Measurements from ENCODE around the gene VWA5B2.

Gene VWA5B2

DNA sequence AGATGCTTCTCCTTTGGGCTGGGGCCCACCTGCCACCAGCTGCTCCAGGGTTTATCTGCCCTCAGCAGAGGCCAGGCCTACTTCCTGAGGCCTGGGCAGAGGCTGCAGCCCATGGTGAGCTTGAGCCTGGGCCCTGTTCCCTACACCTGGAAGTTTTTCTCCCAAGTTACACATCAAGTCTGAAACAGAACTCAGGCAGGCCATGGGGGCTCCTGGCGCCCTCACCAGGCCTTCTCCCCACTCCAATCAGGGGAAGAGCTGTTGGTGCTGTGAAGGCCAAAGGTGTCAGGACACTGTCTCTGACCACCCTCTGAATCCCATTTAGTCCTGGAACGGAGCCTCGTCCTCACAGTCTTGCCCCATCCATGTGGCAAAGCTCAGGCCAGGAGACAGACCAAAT lies 7.3 kb downstream of the VWA5B2 start:
- no peak for DNase-seq (ENCODE audit: low read depth)
- TF ChIP-seq, protein P1, sequence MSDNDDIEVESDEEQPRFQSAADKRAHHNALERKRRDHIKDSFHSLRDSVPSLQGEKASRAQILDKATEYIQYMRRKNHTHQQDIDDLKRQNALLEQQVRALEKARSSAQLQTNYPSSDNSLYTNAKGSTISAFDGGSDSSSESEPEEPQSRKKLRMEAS (IDR thresholded peaks at IDR 0.05; ENCODE audit: low read depth, low read length): no peak
- TF ChIP-seq, protein P2, sequence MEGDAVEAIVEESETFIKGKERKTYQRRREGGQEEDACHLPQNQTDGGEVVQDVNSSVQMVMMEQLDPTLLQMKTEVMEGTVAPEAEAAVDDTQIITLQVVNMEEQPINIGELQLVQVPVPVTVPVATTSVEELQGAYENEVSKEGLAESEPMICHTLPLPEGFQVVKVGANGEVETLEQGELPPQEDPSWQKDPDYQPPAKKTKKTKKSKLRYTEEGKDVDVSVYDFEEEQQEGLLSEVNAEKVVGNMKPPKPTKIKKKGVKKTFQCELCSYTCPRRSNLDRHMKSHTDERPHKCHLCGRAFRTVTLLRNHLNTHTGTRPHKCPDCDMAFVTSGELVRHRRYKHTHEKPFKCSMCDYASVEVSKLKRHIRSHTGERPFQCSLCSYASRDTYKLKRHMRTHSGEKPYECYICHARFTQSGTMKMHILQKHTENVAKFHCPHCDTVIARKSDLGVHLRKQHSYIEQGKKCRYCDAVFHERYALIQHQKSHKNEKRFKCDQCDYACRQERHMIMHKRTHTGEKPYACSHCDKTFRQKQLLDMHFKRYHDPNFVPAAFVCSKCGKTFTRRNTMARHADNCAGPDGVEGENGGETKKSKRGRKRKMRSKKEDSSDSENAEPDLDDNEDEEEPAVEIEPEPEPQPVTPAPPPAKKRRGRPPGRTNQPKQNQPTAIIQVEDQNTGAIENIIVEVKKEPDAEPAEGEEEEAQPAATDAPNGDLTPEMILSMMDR (IDR thresholded peaks at IDR 0.05; ENCODE audit: low read depth, low read length): no peak
- no peak for TF ChIP-seq MYC (IDR thresholded peaks at IDR 0.05; ENCODE audit: low read depth, low read length)
- TF ChIP-seq POLR2A (IDR thresholded peaks at IDR 0.05; ENCODE audit: extremely low read depth, insufficient read length): no peak

DNA sequence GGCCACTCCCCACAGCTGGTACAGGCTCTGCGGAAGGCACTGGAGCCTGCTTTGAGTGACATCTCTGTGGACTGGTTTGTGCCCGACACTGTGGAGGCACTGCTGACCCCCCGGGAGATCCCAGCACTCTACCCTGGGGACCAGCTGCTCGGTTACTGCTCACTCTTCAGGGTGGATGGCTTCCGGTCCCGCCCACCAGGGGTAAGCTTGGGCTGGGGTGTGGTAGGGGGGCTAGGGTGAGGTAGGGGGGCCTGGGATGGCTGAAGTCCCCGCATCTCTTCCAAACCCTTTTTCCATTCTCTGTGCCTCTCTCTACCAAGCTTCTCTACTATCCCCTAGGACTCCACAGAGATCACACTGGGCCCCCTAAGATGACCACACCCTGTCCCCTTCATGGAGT lies 7.8 kb downstream of the VWA5B2 start:
- H3K4me3 ChIP-seq (ENCODE audit: low read depth, low read length): no peak overlapping the region
- TF ChIP-seq, protein P1 (IDR thresholded peaks at IDR 0.05; ENCODE audit: low read depth, low read length): no peak
- TF ChIP-seq MYC (IDR thresholded peaks at IDR 0.05; ENCODE audit: low read depth, low read length) (no peak), POLR2A (IDR thresholded peaks at IDR 0.05; ENCODE audit: extremely low read depth, insufficient read length) (no peak)
- TF ChIP-seq, protein P2 (IDR thresholded peaks at IDR 0.05; ENCODE audit: low read depth, low read length): no peak
- DNase-seq (ENCODE audit: low read depth): no peak

More for the DNA sequence above, 7.3 kb downstream of the VWA5B2 start:
- no peak overlapping the region for H3K4me3 ChIP-seq (ENCODE audit: low read depth, low read length)

DNA sequence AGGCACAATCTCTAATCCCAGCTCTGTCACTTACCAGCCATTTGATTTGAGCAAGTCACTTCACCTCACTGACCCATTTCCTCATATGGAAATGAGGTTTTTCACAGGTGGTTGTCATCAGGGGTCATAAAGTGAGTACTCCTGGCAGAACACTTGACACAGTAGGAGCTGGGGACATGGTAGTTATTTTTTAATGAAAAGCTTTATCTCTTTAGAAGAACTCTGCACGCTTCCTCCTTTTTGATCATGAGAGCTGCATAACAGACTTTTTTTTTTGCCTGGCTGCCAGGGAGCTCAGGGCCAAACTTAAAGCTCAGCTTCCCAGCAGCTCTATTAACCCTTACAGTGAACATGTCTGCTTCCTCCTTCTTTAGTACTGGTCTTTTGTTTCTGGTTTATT lies 8.4 kb downstream of the VWA5B2 start:
- TF ChIP-seq, protein P2 (IDR thresholded peaks at IDR 0.05; ENCODE audit: low read depth, low read length): no peak
- TF ChIP-seq, protein P1 (IDR thresholded peaks at IDR 0.05; ENCODE audit: low read depth, low read length): no peak
- TF ChIP-seq POLR2A (IDR thresholded peaks at IDR 0.05; ENCODE audit: extremely low read depth, insufficient read length): no peak
- TF ChIP-seq MYC (IDR thresholded peaks at IDR 0.05; ENCODE audit: low read depth, low read length): no peak
- H3K4me3 ChIP-seq (ENCODE audit: low read depth, low read length): no peak overlapping the region
- DNase-seq (ENCODE audit: low read depth): no peak

DNA sequence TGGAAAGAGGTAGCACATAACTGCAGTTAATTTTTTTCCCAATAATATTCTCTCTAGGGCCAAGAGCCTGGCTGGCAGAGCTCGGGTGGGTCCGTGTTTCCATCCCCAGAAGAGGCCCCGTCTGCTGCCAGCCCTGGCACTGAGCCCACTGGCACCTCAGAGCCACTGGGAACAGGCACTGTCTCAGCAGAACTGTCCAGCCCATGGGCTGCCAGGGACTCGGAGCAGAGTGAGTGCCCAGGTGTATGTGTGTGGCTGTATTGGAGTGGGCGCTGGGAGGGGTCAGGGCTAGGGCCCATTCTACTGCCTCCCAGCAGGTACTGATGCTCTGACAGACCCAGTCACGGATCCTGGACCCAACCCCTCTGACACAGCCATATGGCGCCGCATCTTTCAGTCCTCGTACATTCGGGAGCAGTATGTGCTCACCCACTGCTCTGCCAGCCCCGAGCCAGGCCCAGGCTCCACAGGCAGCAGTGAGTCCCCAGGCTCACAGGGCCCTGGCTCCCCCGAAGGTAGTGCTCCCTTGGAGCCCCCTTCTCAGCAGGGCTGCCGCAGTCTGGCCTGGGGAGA lies 8.9 kb downstream of the VWA5B2 start:
- no peak for DNase-seq (ENCODE audit: low read depth)
- H3K4me3 ChIP-seq (ENCODE audit: low read depth, low read length): no peak overlapping the region
- TF ChIP-seq POLR2A (IDR thresholded peaks at IDR 0.05; ENCODE audit: extremely low read depth, insufficient read length): no peak
- TF ChIP-seq, protein P2 (IDR thresholded peaks at IDR 0.05; ENCODE audit: low read depth, low read length): no peak
- TF ChIP-seq MYC (IDR thresholded peaks at IDR 0.05; ENCODE audit: low read depth, low read length): no peak
- TF ChIP-seq, protein P1 (IDR thresholded peaks at IDR 0.05; ENCODE audit: low read depth, low read length): no peak

DNA sequence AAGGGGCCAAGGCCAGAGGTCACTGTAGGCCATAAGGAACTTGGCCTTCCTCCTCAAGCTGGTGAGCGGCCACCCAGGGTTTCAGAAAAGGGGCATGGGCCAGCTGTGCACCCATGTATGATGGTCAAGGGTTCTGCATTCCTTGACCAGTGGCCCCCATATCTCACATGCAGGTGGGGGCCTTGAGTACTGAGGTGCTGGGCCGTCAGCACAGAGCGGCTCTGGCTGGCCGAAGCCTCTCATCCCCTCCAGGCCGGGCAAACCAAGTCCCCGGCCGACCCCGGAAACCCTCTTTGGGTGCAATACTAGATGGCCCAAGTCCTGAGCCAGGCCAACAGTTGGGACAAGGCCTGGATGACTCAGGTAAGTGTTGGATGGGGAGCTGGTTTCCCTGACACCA lies 9.8 kb downstream of the VWA5B2 start:
- TF ChIP-seq POLR2A (IDR thresholded peaks at IDR 0.05; ENCODE audit: extremely low read depth, insufficient read length) (no peak), MYC (IDR thresholded peaks at IDR 0.05; ENCODE audit: low read depth, low read length) (no peak)
- TF ChIP-seq, protein P2 (IDR thresholded peaks at IDR 0.05; ENCODE audit: low read depth, low read length): no peak
- TF ChIP-seq, protein P1 (IDR thresholded peaks at IDR 0.05; ENCODE audit: low read depth, low read length): no peak
- DNase-seq (ENCODE audit: low read depth): no peak
- no peak overlapping the region for H3K4me3 ChIP-seq (ENCODE audit: low read depth, low read length)
